VCaP (cell line): Measurements from ENCODE around the gene PRDX2.

Experiments used
- H3K27ac ChIP-seq: fragments of 450-650 bp; 2 replicates; pipeline ENCODE4 v1.5.1; 2017
- CTCF ChIP-seq: fragments of 450-650 bp; conservative IDR thresholded peaks from 2 replicates; pipeline ENCODE4 v1.5.1; 2017; ENCODE audit warnings: mild to moderate bottlenecking, moderate library complexity

PRDX2 gene

GRCh38 chr19:12778017-12778904, 23.3 kb downstream of the PRDX2 start:
- no peak for TF ChIP-seq CTCF
- peak overlapping the region; percentile 75 for H3K27ac ChIP-seq

DNA sequence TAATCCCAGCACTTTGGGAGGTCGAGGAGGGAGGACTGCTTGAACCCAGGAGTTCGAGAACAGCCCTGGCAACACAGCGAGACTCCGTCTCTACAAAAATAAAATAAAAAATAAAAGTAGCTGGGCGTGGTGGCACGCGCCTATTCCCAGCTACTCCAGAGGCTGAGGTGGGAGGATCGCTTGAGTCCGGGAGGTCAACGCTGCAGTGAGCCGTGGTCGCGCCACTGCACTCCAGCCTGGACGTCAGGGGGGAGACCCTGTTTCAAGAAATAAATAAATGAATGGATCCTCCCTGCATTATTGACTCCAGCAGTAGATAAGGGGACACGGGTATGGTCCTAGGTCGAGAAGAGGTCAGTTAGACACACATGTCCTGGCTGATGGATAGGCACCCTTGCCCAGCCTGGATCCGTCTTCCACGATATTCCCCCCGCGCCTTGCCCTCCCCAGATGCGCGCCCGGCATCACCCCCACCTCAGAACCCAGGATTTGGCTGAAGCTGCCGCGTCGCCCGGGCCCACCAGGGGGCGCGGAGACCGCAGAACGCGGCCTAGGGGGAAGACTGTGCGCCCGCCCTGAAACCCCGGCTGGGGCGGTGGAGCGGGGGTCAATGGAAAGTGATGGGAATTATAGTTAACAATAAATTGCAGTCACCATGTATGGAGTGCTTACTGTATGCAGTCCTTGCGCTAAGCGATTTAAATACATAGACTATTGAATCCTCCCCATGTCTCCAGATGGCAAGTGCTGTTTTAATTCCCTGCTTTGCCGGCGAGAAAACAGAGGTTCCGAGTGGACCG, 24.2 kb downstream of the PRDX2 start:
- TF ChIP-seq CTCF: peak; percentile 96
- H3K27ac ChIP-seq: peak overlapping the region; percentile 75

- peak within 1 kb of the TSS; percentile 93 for H3K27ac ChIP-seq
- TF ChIP-seq CTCF: no peak
Measured at GRCh38 chr19:12774588-12775555, 26.7 kb downstream of the PRDX2 start, which contains the start of gene HOOK2. Gene HOOK2 (minus strand): TSS chr19:12775552. CDS start chr19:12775449, 103 bp downstream.

DNA sequence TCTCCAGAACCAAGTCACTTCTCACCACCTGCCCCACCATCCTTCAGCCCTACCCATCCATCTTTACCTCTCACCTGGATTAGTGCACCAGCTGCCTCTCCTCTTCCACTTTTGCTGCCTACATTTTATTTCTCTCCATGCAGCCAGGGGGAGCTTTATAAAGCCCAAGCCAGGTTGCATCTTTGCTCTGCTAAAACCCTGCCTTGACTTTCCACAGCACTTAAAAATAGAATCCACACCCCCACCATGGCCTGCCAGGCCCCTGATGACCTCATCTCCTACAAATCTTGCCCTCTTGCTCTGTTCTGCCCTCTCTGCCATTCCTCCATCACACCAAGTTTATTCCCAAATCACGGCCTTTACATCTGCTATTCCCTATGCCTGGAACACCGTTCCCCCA, 28.0 kb downstream of the PRDX2 start:
- H3K27ac ChIP-seq: peak overlapping the region; percentile 93
- 0 out of 2 replicates have a peak, but pooled peaks have one; percentile 14 for TF ChIP-seq CTCF

DNA sequence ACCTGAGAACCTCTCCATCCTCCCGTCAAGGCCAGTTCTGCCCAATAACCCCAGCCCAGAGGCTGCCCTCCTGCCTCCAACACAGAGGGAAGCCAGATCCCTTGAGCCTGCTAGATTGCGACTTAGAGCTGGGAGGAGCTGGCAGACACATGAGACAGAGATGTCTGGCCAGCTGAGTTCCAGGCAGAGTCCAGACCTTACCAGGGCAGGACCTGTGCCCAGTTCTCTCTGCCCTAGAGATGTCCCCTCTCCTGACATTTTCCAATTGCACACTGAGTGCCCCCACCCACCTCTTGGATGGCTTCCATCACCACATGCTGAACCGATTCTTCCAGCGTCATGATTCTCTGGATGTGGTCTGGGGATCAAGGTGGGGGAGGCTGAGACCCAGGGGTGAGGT, 29.3 kb downstream of the PRDX2 start:
- H3K27ac ChIP-seq: 0 out of 2 replicates have a peak overlapping the region, but pooled peaks have one; percentile 93
- TF ChIP-seq CTCF: no peak

DNA sequence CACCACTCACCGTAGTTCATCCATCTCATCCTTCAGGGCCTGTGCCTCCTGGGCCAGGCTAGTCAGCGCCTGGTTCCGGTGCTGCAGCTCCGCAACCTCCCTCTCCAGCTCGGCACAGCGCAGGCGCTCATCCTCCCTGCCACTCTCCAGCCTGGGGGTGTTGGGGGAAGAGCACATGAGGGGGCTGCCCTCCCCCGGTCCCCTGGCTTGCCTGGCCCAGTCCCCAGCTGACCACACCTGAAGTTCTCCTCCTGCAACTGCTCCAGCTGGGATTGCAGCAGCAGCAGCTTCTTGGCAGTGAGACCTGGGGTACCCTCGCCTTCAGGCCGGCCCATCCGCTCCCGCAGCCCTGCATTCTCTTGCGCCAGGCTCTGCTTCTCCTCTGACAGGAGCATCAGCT, 30.7 kb downstream of the PRDX2 start:
- TF ChIP-seq CTCF: no peak
- no peak overlapping the region for H3K27ac ChIP-seq
